PC-9 (cell line): ENCODE data around the gene TBC1D24.

Experiments
- EZH2 ChIP-seq: fragments of 200-600 bp; sonication (generic); IDR thresholded peaks from 2 replicates; pipeline ENCODE4 v1.8.0; 2017; ENCODE audit warnings: antibody characterized with exemption, low read depth
- TF ChIP-seq, protein P1 (sequence below): fragments of 200-600 bp; sonication (generic); conservative IDR thresholded peaks from 2 replicates; pipeline ENCODE4 v1.6.1; 2017; ENCODE audit warnings: mixed run types, antibody characterized with exemption, mild to moderate bottlenecking, moderate library complexity

DNA sequence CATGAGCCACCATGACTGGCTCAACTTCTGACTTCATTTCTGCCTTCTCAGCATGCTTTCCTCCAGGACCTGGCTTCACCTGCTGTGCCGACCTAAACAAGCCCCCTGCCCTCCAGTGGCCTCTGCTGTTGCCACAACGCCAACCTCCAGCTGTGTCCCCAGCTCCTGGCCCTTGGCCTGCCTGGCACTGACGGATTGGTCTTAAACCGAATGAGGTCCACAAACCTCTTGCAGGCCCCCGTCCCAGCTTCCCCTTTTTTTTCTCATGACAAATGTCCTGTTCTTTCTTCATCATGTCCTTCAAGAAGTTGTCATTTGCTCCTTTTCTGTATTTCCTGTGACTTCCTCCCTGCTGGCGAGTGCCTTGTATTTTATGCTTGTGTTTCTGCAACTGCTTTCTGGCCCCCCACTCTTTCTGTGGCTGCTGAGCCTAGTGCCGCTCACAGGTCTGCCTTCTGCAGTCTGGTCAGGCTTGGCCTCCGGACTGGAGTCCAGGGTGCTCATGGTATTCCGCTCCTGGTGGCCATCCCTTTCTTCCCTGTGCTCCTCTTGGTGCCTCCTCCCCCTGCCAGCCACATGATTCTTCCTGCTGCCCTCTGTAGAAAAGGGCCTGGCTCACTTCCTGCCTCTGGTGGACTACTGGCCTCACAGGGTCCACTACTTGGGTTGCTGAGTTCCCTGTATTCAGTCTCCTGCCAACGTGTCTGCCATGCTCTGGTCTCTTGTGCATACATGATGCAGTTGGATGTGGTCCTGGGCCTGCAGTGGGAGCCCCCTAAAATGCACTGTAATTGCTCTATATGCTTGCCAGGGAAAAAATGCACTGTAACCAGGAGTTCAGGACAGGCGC, 41.7 kb downstream of the TBC1D24 start:
- TF ChIP-seq, protein P1, sequence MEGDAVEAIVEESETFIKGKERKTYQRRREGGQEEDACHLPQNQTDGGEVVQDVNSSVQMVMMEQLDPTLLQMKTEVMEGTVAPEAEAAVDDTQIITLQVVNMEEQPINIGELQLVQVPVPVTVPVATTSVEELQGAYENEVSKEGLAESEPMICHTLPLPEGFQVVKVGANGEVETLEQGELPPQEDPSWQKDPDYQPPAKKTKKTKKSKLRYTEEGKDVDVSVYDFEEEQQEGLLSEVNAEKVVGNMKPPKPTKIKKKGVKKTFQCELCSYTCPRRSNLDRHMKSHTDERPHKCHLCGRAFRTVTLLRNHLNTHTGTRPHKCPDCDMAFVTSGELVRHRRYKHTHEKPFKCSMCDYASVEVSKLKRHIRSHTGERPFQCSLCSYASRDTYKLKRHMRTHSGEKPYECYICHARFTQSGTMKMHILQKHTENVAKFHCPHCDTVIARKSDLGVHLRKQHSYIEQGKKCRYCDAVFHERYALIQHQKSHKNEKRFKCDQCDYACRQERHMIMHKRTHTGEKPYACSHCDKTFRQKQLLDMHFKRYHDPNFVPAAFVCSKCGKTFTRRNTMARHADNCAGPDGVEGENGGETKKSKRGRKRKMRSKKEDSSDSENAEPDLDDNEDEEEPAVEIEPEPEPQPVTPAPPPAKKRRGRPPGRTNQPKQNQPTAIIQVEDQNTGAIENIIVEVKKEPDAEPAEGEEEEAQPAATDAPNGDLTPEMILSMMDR = no peak
- no peak for TF ChIP-seq EZH2
